ENCODE data around the gene IRAK2. TPM values are rescaled to one million over a fixed set of nuclear protein-coding genes. Genes with fewer than 3 reads are reported as not detected.

The IRAK2 gene
- total RNA-seq, 1 experiment from 2014 or later = 4.2 TPM

DNA sequence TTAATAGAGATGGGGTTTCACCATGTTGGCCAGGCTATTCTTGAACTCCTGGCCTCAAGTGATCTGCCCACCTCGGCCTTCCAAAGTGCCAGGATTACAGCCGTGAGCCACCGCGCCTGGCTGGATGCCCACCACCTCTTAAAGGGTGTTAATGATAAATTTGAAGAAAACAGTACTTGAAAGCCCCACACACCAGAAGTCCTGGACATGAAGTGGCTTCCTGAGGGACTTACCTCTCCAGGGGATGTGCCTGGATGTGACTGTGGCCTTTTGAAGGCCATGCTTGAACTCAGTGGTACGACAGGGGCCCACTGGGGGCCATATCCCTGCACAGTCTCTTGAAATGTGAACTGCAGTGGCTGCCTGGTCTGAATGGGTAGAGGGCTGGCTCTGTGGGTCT, 18.2 kb downstream of the IRAK2 start:
- H3K36me3 Mint-ChIP-seq (ENCODE audit: insufficient read depth, unreplicated experiment) = no peaks in the 10 kb centered on the region
- intact Hi-C loops (cut with micrococcal nuclease; ENCODE audit: unreplicated experiment) = no loop called here
- no TSS peak for BruUV-seq (replicated peaks)

DNA sequence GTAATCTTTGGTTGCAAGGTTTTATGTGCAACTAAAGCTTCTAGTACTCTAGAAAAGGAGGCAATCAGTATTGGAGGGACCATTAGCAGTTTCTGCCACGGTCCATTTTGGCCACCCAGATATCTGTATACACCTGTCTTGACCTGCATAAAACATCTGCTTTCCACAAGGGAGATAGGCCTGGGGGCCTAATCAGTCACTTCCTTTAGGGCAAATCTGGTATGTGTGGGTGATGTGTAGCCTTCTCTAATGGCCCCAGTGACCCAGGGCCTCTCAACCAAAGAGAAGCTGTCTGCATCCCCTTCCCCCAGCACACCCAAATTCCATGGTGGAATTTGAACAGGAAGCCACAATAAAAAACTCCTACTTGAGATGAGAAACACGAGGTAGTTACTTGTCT, 19.5 kb downstream of the IRAK2 start:
- CTCF ChIA-PET = no interaction called here
- H3K4me3 Mint-ChIP-seq (ENCODE audit: unreplicated experiment) = no peak overlapping the region
- H3K27me3 Mint-ChIP-seq (ENCODE audit: insufficient read depth, unreplicated experiment) = no peaks in the 10 kb centered on the region
- Histone ChIP-seq H3K27me3 (replicated peaks; ENCODE audit: control insufficient read depth, insufficient read depth, low read length) (no peaks in the 10 kb centered on the region), H3K9me3 (no peaks in the 10 kb centered on the region), H3K36me3 (ENCODE audit: control insufficient read depth, insufficient read depth, low read length) (no peaks in the 10 kb centered on the region; the same call in 1 of the 2 replicates), H3K4me3 (ENCODE audit: low read depth, low read length) (no peak overlapping the region), H3K4me1 (peaks cover 8% of the 10 kb centered on the region; the same call in 1 of the 2 replicates)
- H3K9me3 Mint-ChIP-seq (ENCODE audit: unreplicated experiment) = no peaks in the 10 kb centered on the region
- H3K36me3 Mint-ChIP-seq (ENCODE audit: insufficient read depth, unreplicated experiment) = no peaks in the 10 kb centered on the region
- intact Hi-C loops (cut with micrococcal nuclease; ENCODE audit: unreplicated experiment) = no loop called here
- no peak for TF ChIP-seq CTCF (IDR thresholded peaks at IDR 0.05; ENCODE audit: insufficient read depth in 1 of 2, low read depth in 1 of 2, low read length in 1 of 2, severe bottlenecking in 1 of 2, unreplicated experiment in 1 of 2)
- no peak for DNase-seq
- BruUV-seq (replicated peaks) = no TSS peak
- peak overlapping the region; percentile 32 for H3K27ac Mint-ChIP-seq (ENCODE audit: unreplicated experiment)
- peaks cover 8% of the 10 kb centered on the region for H3K4me1 Mint-ChIP-seq (ENCODE audit: low read depth, unreplicated experiment)
- POLR2A ChIA-PET = no interaction called here

More for the DNA sequence above, 18.2 kb downstream of the IRAK2 start:
- no peak for TF ChIP-seq CTCF (IDR thresholded peaks at IDR 0.05; ENCODE audit: insufficient read depth in 1 of 2, low read depth in 1 of 2, low read length in 1 of 2, severe bottlenecking in 1 of 2, unreplicated experiment in 1 of 2)
- H3K27ac Mint-ChIP-seq (ENCODE audit: unreplicated experiment) = no peak overlapping the region
- H3K9me3 Mint-ChIP-seq (ENCODE audit: unreplicated experiment) = no peaks in the 10 kb centered on the region
- peaks cover 8% of the 10 kb centered on the region for H3K4me1 Mint-ChIP-seq (ENCODE audit: low read depth, unreplicated experiment)
- Histone ChIP-seq H3K4me3 (ENCODE audit: low read depth, low read length) (no peak overlapping the region), H3K36me3 (ENCODE audit: control insufficient read depth, insufficient read depth, low read length) (no peaks in the 10 kb centered on the region), H3K4me1 (peaks cover 8% of the 10 kb centered on the region; the same call in 1 of the 2 replicates), H3K9me3 (no peaks in the 10 kb centered on the region), H3K27me3 (replicated peaks; ENCODE audit: control insufficient read depth, insufficient read depth, low read length) (no peaks in the 10 kb centered on the region)
- CTCF ChIA-PET = no interaction called here
- DNase-seq = no peak
- POLR2A ChIA-PET = no interaction called here
- no peak overlapping the region for H3K4me3 Mint-ChIP-seq (ENCODE audit: unreplicated experiment)
- H3K27me3 Mint-ChIP-seq (ENCODE audit: insufficient read depth, unreplicated experiment) = no peaks in the 10 kb centered on the region

DNA sequence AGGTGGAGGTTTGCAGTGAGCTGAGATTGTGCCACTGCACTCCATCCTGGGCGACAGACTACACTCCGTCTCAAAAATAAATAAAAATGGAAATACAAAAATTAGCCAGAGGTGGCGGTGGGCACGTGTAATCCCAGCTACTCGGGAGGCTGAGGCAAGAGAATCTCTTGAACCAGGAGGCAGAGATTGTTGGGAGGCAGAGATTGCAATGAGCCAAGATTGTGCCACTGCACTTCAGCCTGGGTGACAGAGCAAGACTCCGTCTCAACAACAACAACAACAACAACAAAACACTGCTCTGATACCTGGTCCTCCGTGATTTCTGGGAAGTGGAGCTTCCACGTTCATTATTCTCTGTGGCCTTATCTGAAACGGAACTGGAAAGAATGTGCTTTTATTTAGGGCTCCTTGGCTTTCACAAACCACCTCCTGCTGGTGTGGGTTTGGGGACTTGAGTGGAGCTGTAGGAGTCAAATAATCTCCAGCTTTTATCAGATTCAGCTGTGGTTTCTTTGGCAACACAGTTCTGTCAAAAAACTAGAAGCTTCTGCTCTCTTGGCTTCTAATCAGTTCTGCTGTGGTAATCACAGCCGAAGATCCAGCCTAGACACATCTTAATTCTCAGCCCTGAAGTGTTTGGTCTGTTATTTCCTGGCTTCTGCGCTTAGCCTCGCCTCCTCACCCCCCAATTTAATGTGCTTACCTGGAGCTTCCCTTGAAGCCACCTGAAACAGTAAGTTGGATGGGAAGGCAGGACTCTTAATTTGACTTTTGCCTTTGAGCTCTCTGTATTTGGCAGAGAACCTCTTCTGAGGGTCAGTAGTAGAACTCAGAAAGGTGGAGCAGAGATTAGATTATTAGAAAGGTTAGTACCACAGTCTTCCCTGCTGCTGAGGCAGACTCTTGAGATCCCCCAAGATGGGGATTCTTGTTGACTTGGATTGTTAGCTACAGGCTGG, 21.4 kb downstream of the IRAK2 start:
- H3K27me3 ChIP-seq (replicated peaks; ENCODE audit: control insufficient read depth, insufficient read depth, low read length) = no peaks in the 10 kb centered on the region
- no TSS peak for BruUV-seq (replicated peaks)
- no peak for TF ChIP-seq CTCF (IDR thresholded peaks at IDR 0.05; ENCODE audit: insufficient read depth in 1 of 2, low read depth in 1 of 2, low read length in 1 of 2, severe bottlenecking in 1 of 2, unreplicated experiment in 1 of 2)
- H3K27ac Mint-ChIP-seq (ENCODE audit: unreplicated experiment) = no peak overlapping the region
- intact Hi-C loops (cut with micrococcal nuclease; ENCODE audit: unreplicated experiment) = no loop called here
- POLR2A ChIA-PET = no interaction called here
- CTCF ChIA-PET = interaction anchor here (0.6 to 1.4 kb wide), 3 partner anchors 18 to 401 kb away, joined by 3 to 6 read pairs (median 4); no protein-coding TSS in a partner anchor
- no peaks in the 10 kb centered on the region for H3K27me3 Mint-ChIP-seq (ENCODE audit: insufficient read depth, unreplicated experiment)
- H3K36me3 ChIP-seq (ENCODE audit: control insufficient read depth, insufficient read depth, low read length) = no peaks in the 10 kb centered on the region; the same call in 1 of the 2 replicates
- no peak for DNase-seq
- no peaks in the 10 kb centered on the region for H3K36me3 Mint-ChIP-seq (ENCODE audit: insufficient read depth, unreplicated experiment)
- peaks cover 16% of the 10 kb centered on the region for H3K4me1 ChIP-seq
- no peaks in the 10 kb centered on the region for H3K9me3 Mint-ChIP-seq (ENCODE audit: unreplicated experiment)
- H3K4me3 Mint-ChIP-seq (ENCODE audit: unreplicated experiment) = no peak overlapping the region
- H3K9me3 ChIP-seq = no peaks in the 10 kb centered on the region
- H3K4me1 Mint-ChIP-seq (ENCODE audit: low read depth, unreplicated experiment) = peaks cover 8% of the 10 kb centered on the region
- H3K4me3 ChIP-seq (ENCODE audit: low read depth, low read length) = no peak overlapping the region

Data from Caco-2 (cell line).